Activated CD4-positive, alpha-beta T cell treated with anti-CD3 and anti-CD28 coated beads, Interleukin-2, amount 10 ng/mL, durations not matched to agents 24 days and 14 days (primary cell): ENCODE measurements around the gene XPOT. TPM values are rescaled to one million over a fixed set of nuclear protein-coding genes. Genes with fewer than 3 reads are reported as not detected.
A peak's percentile ranks its signal among the peaks of the same experiment; 100 is the strongest.

ENCODE experiments used
- DNase-seq: peaks from one replicate; pipeline ENCODE4 v3.0.0; 2022
- H3K27ac Mint-ChIP-seq: one replicate; pipeline ENCODE4 v1.8.0; 2022; ENCODE audit warnings: mild to moderate bottlenecking, mixed read lengths
- H3K27me3 Mint-ChIP-seq: one replicate; pipeline ENCODE4 v1.8.0; 2022; ENCODE audit warnings: mixed read lengths
- H3K36me3 Mint-ChIP-seq: one replicate; pipeline ENCODE4 v1.8.0; 2022; ENCODE audit warnings: low read depth, mild to moderate bottlenecking, mixed read lengths
- H3K4me1 Mint-ChIP-seq: one replicate; pipeline ENCODE4 v1.8.0; 2021; ENCODE audit warnings: mixed read lengths
- H3K4me3 Mint-ChIP-seq: one replicate; pipeline ENCODE4 v1.8.0; 2022; ENCODE audit warnings: mild to moderate bottlenecking, moderate library complexity, mixed read lengths
- H3K9me3 Mint-ChIP-seq: one replicate; pipeline ENCODE4 v1.8.0; 2021; ENCODE audit warnings: mixed read lengths
- intact Hi-C: fragments of 100-400 bp; cut with micrococcal nuclease; formaldehyde crosslinking; loops from one replicate; pipeline ENCODE4 v1.15.1; 2023
- total RNA-seq: library from RNA; stranded (reverse); gene quantifications from 2 replicates; pipeline ENCODE4 v1.2.3, GENCODE V29; 2022

XPOT gene
- total RNA-seq, 1 donor from 2014 or later = 163 TPM

DNA sequence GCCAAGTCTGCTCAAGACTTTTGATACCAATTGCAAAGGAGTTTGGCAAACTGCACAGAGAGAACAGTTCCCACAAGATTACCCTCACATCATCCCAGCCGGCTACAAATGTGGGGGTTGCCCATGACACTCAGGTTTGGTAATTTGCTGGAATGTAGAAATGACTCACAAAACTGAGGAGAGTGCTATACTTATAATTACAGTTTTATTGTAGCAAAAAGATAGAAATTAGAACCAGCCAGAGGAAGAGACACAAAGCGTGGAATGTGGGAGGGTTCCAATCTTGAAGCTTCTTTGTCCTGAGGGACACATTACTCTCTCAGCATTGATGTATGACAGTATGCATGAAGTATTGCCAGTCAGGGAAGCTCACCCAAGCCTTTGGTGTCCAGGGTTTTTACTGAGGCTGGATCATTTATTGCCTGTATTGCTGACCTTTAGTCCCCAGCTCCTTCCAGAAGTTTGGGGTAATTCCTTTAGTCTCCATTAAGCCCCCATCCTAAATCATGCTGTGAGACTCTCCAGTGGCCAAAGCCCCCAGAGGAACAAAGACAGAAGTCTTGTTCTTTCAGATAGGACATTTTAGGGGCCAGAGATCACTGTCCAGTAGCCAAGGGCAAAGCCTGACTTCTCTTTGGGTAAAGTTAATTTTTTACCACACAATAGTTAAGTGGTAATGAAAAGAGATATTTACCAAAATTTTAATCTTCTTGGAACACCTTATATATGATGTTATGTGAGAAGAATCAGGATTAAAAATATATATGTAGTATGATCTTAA is 57.6 kb downstream of the XPOT start:
- H3K9me3 Mint-ChIP-seq = no peaks in the 10 kb centered on the region
- DNase-seq = no peak
- intact Hi-C loops = no loop called here
- no peak overlapping the region for H3K4me3 Mint-ChIP-seq
- H3K36me3 Mint-ChIP-seq = peaks cover 48% of the 10 kb centered on the region
- no peak overlapping the region for H3K27ac Mint-ChIP-seq
- H3K27me3 Mint-ChIP-seq = no peaks in the 10 kb centered on the region
- peaks cover 23% of the 10 kb centered on the region for H3K4me1 Mint-ChIP-seq

DNA sequence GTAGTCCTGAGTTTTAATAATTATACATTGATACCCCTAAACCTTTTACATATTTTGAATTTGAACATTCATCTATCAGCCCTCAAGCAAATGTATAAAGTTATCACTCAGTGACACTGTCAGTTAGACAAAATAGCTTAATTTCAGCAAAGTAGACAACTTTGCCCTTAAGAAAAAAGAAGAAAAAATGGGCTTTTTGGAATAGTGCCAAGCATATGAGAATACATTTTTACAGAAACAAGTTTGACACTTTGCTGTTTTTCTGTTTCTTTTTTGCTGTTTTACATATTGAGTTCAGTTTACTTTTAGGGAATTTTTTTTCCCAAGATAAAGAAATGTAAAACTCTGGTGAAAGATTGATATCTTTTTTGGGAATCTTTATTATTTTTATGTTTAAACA is 62.0 kb downstream of the XPOT start:
- Mint-ChIP-seq H3K36me3 (peaks cover 53% of the 10 kb centered on the region), H3K4me3 (no peak overlapping the region), H3K9me3 (no peaks in the 10 kb centered on the region), H3K27ac (no peak overlapping the region), H3K27me3 (no peaks in the 10 kb centered on the region), H3K4me1 (no peaks in the 10 kb centered on the region)
- no peak for DNase-seq
- intact Hi-C loops = no loop called here

DNA sequence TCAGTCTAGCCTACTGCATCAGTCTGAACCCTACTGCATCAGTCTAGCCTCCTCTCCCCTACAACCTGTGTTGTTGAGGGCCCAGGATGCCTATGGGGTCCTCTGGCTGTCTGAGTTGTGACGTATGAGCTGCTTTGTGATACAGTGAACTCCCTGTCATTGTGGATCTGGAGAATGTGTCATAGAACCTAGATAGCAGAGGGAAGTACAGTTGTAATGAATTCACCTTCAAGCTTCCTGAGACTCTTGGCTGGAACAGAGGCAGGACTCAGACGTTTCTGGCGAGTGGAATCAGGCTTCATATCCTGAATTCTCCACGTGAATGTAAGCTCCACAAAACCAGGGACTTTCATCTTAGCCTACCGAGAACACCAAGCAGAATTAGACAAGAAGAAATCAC is 64.8 kb downstream of the XPOT start:
- H3K4me3 Mint-ChIP-seq = no peak overlapping the region
- H3K36me3 Mint-ChIP-seq = peaks cover 65% of the 10 kb centered on the region
- intact Hi-C loops = no loop called here
- H3K27ac Mint-ChIP-seq = no peak overlapping the region
- H3K9me3 Mint-ChIP-seq = no peaks in the 10 kb centered on the region
- DNase-seq = no peak
- H3K27me3 Mint-ChIP-seq = no peaks in the 10 kb centered on the region
- H3K4me1 Mint-ChIP-seq = peaks cover 3% of the 10 kb centered on the region

DNA sequence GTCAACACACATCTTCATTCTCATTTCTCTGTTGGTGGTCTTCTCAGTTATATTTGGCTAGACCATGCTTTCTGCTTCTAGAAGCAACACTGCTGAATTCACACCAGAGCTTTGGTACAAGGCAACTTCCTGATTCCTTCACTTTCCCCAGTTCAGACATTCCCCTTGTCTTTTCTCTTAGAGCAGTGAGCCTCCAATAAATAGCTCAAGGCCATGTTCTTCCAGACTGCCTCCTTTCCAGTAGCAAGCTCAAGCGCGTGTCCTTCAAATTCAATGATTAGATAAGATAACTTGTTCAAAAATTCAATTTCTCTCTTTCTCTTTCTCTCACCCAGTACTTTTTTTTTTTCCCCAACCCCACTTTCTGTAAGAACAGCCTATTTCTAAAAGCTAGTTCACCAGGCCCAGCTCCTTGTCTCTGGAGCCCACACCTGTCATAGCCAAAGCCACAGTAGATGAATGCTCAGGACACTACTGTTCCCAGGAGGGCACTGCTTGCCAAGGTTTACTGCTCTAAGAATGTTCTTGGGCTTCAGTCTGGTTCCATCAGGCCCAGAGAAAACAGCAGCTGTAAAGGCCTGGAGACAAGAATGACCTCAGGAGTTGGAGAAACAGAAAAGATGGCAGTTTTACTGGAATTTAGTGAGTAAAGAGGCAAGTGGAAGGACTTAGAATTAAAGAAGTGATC is 65.4 kb downstream of the XPOT start:
- H3K9me3 Mint-ChIP-seq = no peaks in the 10 kb centered on the region
- H3K27ac Mint-ChIP-seq = peak overlapping the region; percentile 7
- H3K4me3 Mint-ChIP-seq = no peak overlapping the region
- no peaks in the 10 kb centered on the region for H3K27me3 Mint-ChIP-seq
- no peak for DNase-seq
- peaks cover 63% of the 10 kb centered on the region for H3K36me3 Mint-ChIP-seq
- peaks cover 3% of the 10 kb centered on the region for H3K4me1 Mint-ChIP-seq
- intact Hi-C loops = no loop called here

DNA sequence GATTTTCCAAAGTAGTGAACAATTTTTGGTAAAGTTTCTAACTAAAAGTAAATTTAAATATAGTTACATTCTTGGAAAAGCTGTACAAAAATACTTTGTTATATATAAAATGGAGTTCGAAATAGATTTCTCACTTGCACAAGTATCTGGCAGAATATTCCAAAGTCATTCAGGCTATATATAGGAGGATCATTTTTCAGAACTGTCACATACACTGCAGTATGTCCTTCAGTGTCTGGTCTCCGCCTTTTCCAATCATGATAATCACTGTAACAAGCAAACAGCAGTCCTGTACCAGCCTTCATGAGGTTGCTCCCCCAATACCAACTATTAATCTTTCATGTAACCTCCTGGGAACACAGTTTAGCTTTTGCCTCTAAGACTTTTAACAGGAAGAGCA is 66.3 kb downstream of the XPOT start:
- H3K4me3 Mint-ChIP-seq = no peak overlapping the region
- H3K4me1 Mint-ChIP-seq = peaks cover 3% of the 10 kb centered on the region
- H3K27ac Mint-ChIP-seq = peak overlapping the region; percentile 59
- no peaks in the 10 kb centered on the region for H3K27me3 Mint-ChIP-seq
- peaks cover 4% of the 10 kb centered on the region for H3K9me3 Mint-ChIP-seq
- peaks cover 64% of the 10 kb centered on the region for H3K36me3 Mint-ChIP-seq
- intact Hi-C loops = no loop called here
- no peak for DNase-seq

DNA sequence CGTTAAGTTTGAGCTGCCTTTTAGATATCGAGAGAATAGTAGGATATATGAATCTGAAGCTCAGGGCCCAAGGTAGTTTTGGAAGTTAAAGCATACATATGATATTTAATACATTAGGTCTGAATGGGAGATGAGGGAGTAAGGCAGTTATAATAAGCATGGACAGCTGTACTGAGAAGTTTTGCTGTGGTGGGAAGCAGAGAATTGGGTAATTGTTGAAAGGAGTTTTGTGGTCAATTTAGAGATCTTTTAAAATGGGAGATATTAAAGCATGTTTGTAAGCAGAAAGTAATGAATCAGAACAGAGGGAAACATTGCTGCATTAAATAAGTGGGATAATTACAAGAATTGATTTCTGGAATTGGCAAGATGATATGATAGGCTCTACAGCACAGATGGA is 69.0 kb downstream of the XPOT start:
- H3K9me3 Mint-ChIP-seq = peaks cover 11% of the 10 kb centered on the region
- no peak for DNase-seq
- peaks cover 9% of the 10 kb centered on the region for H3K4me1 Mint-ChIP-seq
- H3K36me3 Mint-ChIP-seq = peaks cover 74% of the 10 kb centered on the region
- H3K27ac Mint-ChIP-seq = no peak overlapping the region
- intact Hi-C loops = no loop called here
- H3K27me3 Mint-ChIP-seq = no peaks in the 10 kb centered on the region
- H3K4me3 Mint-ChIP-seq = no peak overlapping the region

DNA sequence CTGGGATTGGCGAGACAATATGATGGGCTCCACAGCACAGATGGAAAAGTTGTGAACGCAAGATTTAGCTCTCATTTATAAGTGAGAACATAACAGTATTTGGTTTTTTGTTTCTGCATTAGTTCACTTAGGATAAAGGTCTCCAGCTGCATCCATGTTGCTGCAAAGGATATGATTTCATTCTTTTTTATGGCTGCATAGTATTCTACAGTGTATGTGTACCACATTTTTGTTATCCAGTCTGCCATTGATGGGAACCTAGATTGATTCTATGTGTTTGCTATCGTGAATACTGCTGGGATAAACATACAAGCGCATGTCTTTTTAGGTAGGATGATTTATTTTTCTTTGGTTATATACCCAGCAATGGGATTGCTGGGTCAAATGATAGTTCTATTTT is 71.3 kb downstream of the XPOT start:
- intact Hi-C loops = no loop called here
- DNase-seq = no peak
- Mint-ChIP-seq H3K9me3 (peaks cover 11% of the 10 kb centered on the region), H3K4me3 (no peak overlapping the region), H3K36me3 (peaks cover 71% of the 10 kb centered on the region), H3K27me3 (no peaks in the 10 kb centered on the region), H3K27ac (no peak overlapping the region), H3K4me1 (peaks cover 11% of the 10 kb centered on the region)

DNA sequence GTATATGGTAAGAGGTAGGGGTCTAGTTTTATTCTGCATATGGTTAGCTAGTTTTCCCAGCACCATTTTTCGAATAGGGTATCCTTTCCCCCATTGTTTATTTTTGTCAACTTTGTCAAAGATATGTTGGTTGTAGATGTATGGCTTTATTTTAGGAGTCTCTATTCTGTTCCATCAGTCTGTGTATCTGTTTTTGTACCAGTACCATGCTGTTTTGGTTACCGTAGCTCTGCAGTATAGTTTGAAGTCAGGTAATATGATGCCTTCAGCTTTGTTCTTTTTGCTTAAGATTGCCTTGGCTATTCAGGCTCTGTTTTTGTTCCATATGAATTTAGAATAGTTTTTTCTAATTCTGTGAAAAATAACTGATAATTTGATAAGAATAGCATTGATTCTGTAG is 72.7 kb downstream of the XPOT start:
- Mint-ChIP-seq H3K36me3 (peaks cover 66% of the 10 kb centered on the region), H3K27me3 (no peaks in the 10 kb centered on the region), H3K27ac (no peak overlapping the region), H3K9me3 (peaks cover 11% of the 10 kb centered on the region), H3K4me3 (no peak overlapping the region), H3K4me1 (peaks cover 11% of the 10 kb centered on the region)
- DNase-seq = no peak
- intact Hi-C loops = no loop called here

DNA sequence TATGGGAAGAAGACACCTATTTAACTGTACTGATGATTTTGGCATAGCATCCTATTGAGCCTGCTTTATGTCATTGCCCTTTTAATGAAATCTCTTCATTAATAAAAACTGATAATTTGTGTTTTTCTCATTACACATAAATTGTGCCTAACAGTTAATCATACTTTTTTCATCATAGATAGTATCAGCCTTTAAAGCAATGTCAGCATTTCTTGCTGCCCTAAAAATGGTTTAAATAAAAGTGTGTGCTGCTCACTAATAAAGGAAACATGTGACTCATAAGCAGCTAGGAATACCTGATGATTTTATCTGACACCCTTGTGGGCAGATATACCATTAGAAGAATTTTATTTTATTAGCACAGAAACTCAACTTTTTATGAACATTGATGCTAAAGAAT is 74.5 kb downstream of the XPOT start:
- no peak overlapping the region for H3K27ac Mint-ChIP-seq
- intact Hi-C loops = no loop called here
- H3K9me3 Mint-ChIP-seq = peaks cover 11% of the 10 kb centered on the region
- DNase-seq = no peak
- peaks cover 8% of the 10 kb centered on the region for H3K4me1 Mint-ChIP-seq
- H3K27me3 Mint-ChIP-seq = no peaks in the 10 kb centered on the region
- H3K4me3 Mint-ChIP-seq = no peak overlapping the region
- H3K36me3 Mint-ChIP-seq = peaks cover 54% of the 10 kb centered on the region

DNA sequence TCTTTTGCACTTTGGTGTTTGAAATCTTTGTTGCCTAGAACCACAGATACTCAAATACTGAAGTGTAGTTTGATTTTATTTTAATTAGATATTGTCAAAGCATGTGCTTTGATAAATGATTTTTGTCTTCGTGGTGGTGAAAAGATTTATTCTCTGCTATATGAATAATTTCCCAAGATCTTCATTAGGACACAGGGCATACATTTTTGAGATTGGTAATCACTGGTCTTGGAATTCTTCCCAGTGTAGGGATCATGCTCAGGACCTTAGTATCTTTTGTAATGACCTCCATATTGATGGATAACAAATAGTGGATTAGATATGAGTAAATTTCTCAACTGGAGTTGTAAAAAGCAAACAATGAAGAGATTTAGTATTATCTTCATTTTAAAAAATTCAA is 76.0 kb downstream of the XPOT start:
- Mint-ChIP-seq H3K27ac (no peak overlapping the region), H3K27me3 (no peaks in the 10 kb centered on the region), H3K9me3 (peaks cover 11% of the 10 kb centered on the region), H3K36me3 (peaks cover 50% of the 10 kb centered on the region), H3K4me3 (no peak overlapping the region), H3K4me1 (peaks cover 8% of the 10 kb centered on the region)
- DNase-seq = no peak
- intact Hi-C loops = no loop called here

DNA sequence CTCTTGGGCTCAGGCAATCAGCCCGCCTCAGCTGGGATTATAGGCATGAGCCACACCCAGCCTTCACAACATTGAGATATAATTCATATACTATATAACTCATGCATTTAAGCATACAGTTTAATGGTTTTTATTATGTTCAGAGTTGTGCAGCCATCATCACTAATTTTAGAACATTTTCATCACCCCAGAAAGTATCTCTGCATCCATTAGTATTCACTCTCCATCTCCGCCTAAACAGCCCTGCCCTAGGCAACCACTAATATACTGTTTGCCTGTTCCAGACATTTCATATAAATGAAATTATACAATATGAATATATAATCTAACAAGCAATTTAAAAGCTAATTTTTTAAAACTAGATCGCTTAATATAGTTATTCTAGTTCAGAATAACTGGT is 82.5 kb downstream of the XPOT start:
- H3K4me1 Mint-ChIP-seq = peaks cover 9% of the 10 kb centered on the region
- H3K4me3 Mint-ChIP-seq = no peak overlapping the region
- H3K9me3 Mint-ChIP-seq = peaks cover 3% of the 10 kb centered on the region
- no peaks in the 10 kb centered on the region for H3K27me3 Mint-ChIP-seq
- peaks cover 31% of the 10 kb centered on the region for H3K36me3 Mint-ChIP-seq
- intact Hi-C loops = no loop called here
- DNase-seq = no peak
- no peak overlapping the region for H3K27ac Mint-ChIP-seq

DNA sequence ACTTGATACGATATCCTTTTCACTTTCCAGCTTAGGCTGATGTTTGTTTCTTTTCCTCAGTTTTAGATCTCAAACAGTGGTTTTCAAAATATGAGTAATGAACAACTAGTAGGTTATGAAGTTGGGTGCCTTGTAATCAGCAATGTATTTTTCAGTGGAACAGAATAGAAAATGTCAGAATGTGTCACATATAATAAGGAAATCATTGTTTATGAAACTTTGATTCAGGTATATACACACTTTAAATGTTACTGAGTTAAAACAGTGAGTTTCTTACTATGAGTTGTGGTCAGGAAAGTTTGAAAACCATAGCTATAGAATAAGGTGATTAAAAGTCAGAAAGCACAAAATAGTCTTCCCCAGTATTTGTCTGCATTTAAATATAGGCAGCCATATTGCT is 87.5 kb downstream of the XPOT start:
- Mint-ChIP-seq H3K27me3 (no peaks in the 10 kb centered on the region), H3K4me1 (peaks cover 13% of the 10 kb centered on the region), H3K27ac (peak overlapping the region; percentile 35), H3K4me3 (no peak overlapping the region), H3K9me3 (peaks cover 3% of the 10 kb centered on the region), H3K36me3 (peaks cover 36% of the 10 kb centered on the region)
- intact Hi-C loops = loop anchor here (2.0 to 5.0 kb wide), 2 partner anchors 39 to 74 kb away; partner anchors contain the start of gene TBK1
- DNase-seq = no peak

DNA sequence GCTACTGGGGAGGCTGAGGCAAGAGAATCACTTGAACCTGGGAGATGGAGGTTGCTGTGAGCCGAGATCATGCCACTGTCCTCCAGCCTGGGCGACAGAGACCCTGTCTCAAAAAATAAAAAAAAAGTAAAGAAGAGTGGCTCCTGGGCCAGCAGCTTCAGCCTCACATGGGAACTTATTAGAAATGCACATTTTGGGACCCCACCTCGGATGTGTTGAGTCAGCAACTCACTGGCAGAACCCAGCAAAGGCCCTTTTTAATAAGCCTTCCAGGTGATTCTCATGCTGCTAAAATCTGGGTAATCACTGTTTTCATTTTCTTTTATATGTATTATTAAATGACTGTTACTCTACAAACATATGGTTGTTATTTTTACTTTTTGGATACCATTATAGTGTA is 89.3 kb downstream of the XPOT start:
- H3K4me3 Mint-ChIP-seq = no peak overlapping the region
- peaks cover 13% of the 10 kb centered on the region for H3K4me1 Mint-ChIP-seq
- no peak overlapping the region for H3K27ac Mint-ChIP-seq
- H3K9me3 Mint-ChIP-seq = peaks cover 3% of the 10 kb centered on the region
- intact Hi-C loops = loop anchor here (5.0 kb wide), 1 partner anchor 76 kb away; no protein-coding TSS in a partner anchor
- no peaks in the 10 kb centered on the region for H3K27me3 Mint-ChIP-seq
- no peak for DNase-seq
- H3K36me3 Mint-ChIP-seq = peaks cover 47% of the 10 kb centered on the region

DNA sequence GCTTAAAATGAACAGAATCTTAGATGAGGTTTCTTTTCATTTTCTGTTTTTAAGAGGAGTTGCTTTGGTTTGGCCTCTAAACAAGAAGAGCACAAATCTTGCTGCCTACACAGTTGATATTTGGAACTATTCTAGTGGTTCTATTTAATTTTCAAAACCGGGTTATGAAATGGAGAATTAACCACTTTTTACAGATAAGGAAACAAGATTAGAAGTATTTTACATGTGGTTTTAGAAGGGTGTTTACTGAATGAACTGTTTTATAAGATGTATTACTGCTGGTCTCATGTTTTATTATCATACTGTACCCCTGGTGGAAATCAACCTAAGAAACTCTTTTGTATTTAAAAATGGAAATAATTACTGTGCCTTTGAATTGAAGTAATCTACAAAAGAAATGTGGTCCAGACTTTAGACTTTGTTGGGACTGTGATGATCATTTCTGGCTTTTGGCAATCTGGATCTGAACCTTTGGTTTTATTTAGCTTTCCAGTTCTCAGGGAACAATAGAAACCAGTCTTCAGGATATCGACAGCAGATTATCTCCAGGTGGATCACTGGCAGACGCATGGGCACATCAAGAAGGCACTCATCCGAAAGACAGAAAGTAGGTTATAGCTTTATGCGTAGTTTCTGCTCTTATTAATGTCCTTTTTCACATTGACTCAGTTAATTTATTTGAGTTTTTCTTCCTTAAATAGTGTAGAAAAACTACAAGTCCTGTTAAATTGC is 91.0 kb downstream of the XPOT start:
- intact Hi-C loops = loop anchor here (5.0 kb wide), 1 partner anchor 78 kb away; no protein-coding TSS in a partner anchor
- peak overlapping the region; percentile 34 for H3K27ac Mint-ChIP-seq
- H3K36me3 Mint-ChIP-seq = peaks cover 46% of the 10 kb centered on the region

More for the DNA sequence above, 91.0 kb downstream of the XPOT start:
- Mint-ChIP-seq H3K27me3 (no peaks in the 10 kb centered on the region), H3K4me1 (peaks cover 8% of the 10 kb centered on the region), H3K4me3 (no peak overlapping the region), H3K9me3 (no peaks in the 10 kb centered on the region)
- no peak for DNase-seq
